K562 (cell line): ENCODE results near the gene SNX20.

Source experiments
- BRD9 ChIP-seq: fragments of 450-650 bp; IDR thresholded peaks from 2 replicates; pipeline ENCODE4 v1.6.1; 2018; ENCODE audit warnings: low read depth; ENCODE audit not compliant: partially characterized antibody
- ETV6 ChIP-seq, 3 experiments: fragments of 150-350 bp in 1 of 3; sonication (generic) in 1 of 3; formaldehyde crosslinking in 1 of 3; IDR thresholded peaks; 2 replicates each; pipeline versions ENCODE4 v1.6.1 to v1.8.0; 2014 to 2022; ENCODE audit warnings: borderline replicate concordance in 2 of 3, low read depth in 2 of 3, antibody characterized with exemption in 1 of 3, low read length in 1 of 3, mild to moderate bottlenecking in 1 of 3, missing genetic modification reagents in 1 of 3
- TAF1 ChIP-seq: IDR thresholded peaks from 2 replicates; pipeline ENCODE4 v1.6.1; 2011; ENCODE audit warnings: mild to moderate bottlenecking, low read length, moderate library complexity; ENCODE audit not compliant: insufficient read depth, control insufficient read depth, severe bottlenecking; ENCODE audit errors: extremely low read depth
- ZNF217 ChIP-seq: sonication (generic); formaldehyde crosslinking; IDR thresholded peaks from 2 replicates; pipeline ENCODE4 v1.8.0; 2022; ENCODE audit warnings: mild to moderate bottlenecking, missing genetic modification reagents
- ZNF431 ChIP-seq: sonication (generic); formaldehyde crosslinking; IDR thresholded peaks from 2 replicates; pipeline ENCODE4 v1.8.0; 2022; ENCODE audit warnings: mild to moderate bottlenecking, missing genetic modification reagents
- TF ChIP-seq, protein P1 (sequence below): fragments of 450-650 bp; IDR thresholded peaks from 2 replicates; pipeline ENCODE4 v1.6.1; 2016; ENCODE audit warnings: missing biosample characterization, missing genetic modification characterization

DNA sequence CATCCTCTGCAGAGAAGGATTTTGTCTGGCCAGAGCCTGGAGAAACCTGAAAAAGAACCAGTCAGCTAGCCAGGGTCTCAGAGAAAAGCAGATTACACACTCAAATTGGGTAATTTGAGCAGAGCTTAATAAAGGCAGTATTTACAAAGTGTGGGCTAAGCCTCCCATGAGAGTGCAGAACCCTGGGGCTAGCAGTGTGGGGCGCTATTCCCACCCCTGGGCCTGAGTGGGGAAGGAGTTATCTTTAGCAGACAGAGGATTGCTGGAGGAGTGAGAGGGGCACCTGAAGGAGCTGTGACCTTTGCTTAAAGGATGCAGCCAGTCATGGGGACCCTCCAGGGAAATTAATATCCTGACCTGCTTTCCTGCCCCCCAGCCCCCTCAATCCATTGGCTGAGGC is 46.2 kb downstream of the SNX20 start:
- TF ChIP-seq, protein P1, sequence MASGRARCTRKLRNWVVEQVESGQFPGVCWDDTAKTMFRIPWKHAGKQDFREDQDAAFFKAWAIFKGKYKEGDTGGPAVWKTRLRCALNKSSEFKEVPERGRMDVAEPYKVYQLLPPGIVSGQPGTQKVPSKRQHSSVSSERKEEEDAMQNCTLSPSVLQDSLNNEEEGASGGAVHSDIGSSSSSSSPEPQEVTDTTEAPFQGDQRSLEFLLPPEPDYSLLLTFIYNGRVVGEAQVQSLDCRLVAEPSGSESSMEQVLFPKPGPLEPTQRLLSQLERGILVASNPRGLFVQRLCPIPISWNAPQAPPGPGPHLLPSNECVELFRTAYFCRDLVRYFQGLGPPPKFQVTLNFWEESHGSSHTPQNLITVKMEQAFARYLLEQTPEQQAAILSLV: no peak
- TF ChIP-seq ETV6 (IDR thresholded peaks at IDR 0.05; ENCODE audit: borderline replicate concordance in 1 of 2, low read depth in 2 of 2, low read length in 1 of 2): no peak
- TF ChIP-seq ETV6 (CRISPR knock-in tag; IDR thresholded peaks at IDR 0.05; ENCODE audit: borderline replicate concordance): no peak
- TF ChIP-seq TAF1: no peak
- TF ChIP-seq ZNF217 (CRISPR knock-in tag): no peak
- no peak for TF ChIP-seq BRD9
- no peak for TF ChIP-seq ZNF431 (CRISPR knock-in tag)
